ENCODE results near the gene CD7. TPM values are rescaled to one million over a fixed set of nuclear protein-coding genes. Genes with fewer than 3 reads are reported as not detected.

Gene CD7
- total RNA-seq, 2 donors from 2014 or later = not detected

- no peaks in the 10 kb centered on the region for H3K9me3 ChIP-seq
- TF ChIP-seq CTCF (IDR thresholded peaks at IDR 0.05) = no peak
- TF ChIP-seq POLR2A (IDR thresholded peaks at IDR 0.05) = no peak
- H3K27me3 ChIP-seq = no peaks in the 10 kb centered on the region
- no peaks in the 10 kb centered on the region for H3K36me3 ChIP-seq (replicated peaks in 1 of 2; ENCODE audit: insufficient read depth in 1 of 2, low read depth in 2 of 2)
- no peak for ATAC-seq
- DNase-seq = no peak
- intact Hi-C loops (cut with DNase I) = no loop called here
- no peak within 1 kb of the TSS for H3K4me3 ChIP-seq
- WGBS, 2 donors = 66 to 73% methylated on average over 21 of the region's 21 CpGs
- no peak within 1 kb of the TSS for H3K27ac ChIP-seq
- peaks cover 23% of the 10 kb centered on the region for H3K4me1 ChIP-seq
Observed at GRCh38 chr17:82358465-82359350, 41.3 kb upstream of the CD7 start, which contains the start of gene TEX19. Gene TEX19, plus strand, starts transcription at chr17:82359247. Its CDS starts 2,904 bp downstream, at chr17:82362151.

GRCh38 chr17:82357394-82357793 lies 40.0 kb upstream of the CD7 start:
- Histone ChIP-seq H3K9me3 (no peaks in the 10 kb centered on the region), H3K27ac (peak overlapping the region in 1 of 4 donors; percentile 19), H3K4me3 (no peak overlapping the region), H3K27me3 (no peaks in the 10 kb centered on the region), H3K4me1 (peaks cover 23% of the 10 kb centered on the region), H3K36me3 (replicated peaks in 1 of 2; ENCODE audit: insufficient read depth in 1 of 2, low read depth in 2 of 2) (no peaks in the 10 kb centered on the region)
- ATAC-seq (peak; percentile 51), DNase-seq (peak in 1 of 4 donors; percentile 60)
- intact Hi-C loops (cut with DNase I) = no loop called here
- TF ChIP-seq CTCF (IDR thresholded peaks at IDR 0.05) = no peak
- TF ChIP-seq POLR2A (IDR thresholded peaks at IDR 0.05) = no peak
- 17 to 72% methylated on average over 1 to 2 of the region's 2 CpGs for WGBS, 2 donors

- intact Hi-C loops (cut with DNase I) = no loop called here
- peak overlapping the region in 1 of 4 donors; percentile 19 for H3K27ac ChIP-seq
- no peaks in the 10 kb centered on the region for H3K27me3 ChIP-seq
- H3K4me3 ChIP-seq = no peak overlapping the region
- ATAC-seq = peak; percentile 36
- no peaks in the 10 kb centered on the region for H3K9me3 ChIP-seq
- peak in 2 of 4 donors; percentile 43 to 72 for DNase-seq
- H3K4me1 ChIP-seq = peaks cover 23% of the 10 kb centered on the region
- no peak for TF ChIP-seq POLR2A (IDR thresholded peaks at IDR 0.05)
- TF ChIP-seq CTCF (IDR thresholded peaks at IDR 0.05) = no peak
- 41 to 50% methylated on average over 2 to 19 of the region's 20 CpGs for WGBS, 2 donors
- no peaks in the 10 kb centered on the region for H3K36me3 ChIP-seq (replicated peaks in 1 of 2; ENCODE audit: insufficient read depth in 1 of 2, low read depth in 2 of 2)
Observed at GRCh38 chr17:82356845-82357355, 39.5 kb upstream of the CD7 start.

GRCh38 chr17:82355770-82356427 lies 38.5 kb upstream of the CD7 start:
- no peak overlapping the region for H3K4me3 ChIP-seq
- H3K9me3 ChIP-seq = no peaks in the 10 kb centered on the region
- H3K4me1 ChIP-seq = peaks cover 23% of the 10 kb centered on the region
- H3K36me3 ChIP-seq (replicated peaks in 1 of 2; ENCODE audit: insufficient read depth in 1 of 2, low read depth in 2 of 2) = no peaks in the 10 kb centered on the region
- no peak for TF ChIP-seq POLR2A (IDR thresholded peaks at IDR 0.05)
- no peak for TF ChIP-seq CTCF (IDR thresholded peaks at IDR 0.05)
- WGBS, 2 donors = 67 to 73% methylated on average over 3 to 11 of the region's 11 CpGs
- intact Hi-C loops (cut with DNase I) = no loop called here
- H3K27ac ChIP-seq = peak overlapping the region in 2 of 4 donors; percentile 25 to 36
- peak in 3 of 4 donors; percentile 40 to 81 (median 47) for DNase-seq
- H3K27me3 ChIP-seq = no peaks in the 10 kb centered on the region
- peak; percentile 16 for ATAC-seq

Measured in body of pancreas (tissue), 4 donors.